ENCODE measurements around the gene RAB7A. TPM values are rescaled to one million over a fixed set of nuclear protein-coding genes. Genes with fewer than 3 reads are reported as not detected.

RAB7A gene
- total RNA-seq, 1 experiment from 2014 or later: 155 TPM

DNA sequence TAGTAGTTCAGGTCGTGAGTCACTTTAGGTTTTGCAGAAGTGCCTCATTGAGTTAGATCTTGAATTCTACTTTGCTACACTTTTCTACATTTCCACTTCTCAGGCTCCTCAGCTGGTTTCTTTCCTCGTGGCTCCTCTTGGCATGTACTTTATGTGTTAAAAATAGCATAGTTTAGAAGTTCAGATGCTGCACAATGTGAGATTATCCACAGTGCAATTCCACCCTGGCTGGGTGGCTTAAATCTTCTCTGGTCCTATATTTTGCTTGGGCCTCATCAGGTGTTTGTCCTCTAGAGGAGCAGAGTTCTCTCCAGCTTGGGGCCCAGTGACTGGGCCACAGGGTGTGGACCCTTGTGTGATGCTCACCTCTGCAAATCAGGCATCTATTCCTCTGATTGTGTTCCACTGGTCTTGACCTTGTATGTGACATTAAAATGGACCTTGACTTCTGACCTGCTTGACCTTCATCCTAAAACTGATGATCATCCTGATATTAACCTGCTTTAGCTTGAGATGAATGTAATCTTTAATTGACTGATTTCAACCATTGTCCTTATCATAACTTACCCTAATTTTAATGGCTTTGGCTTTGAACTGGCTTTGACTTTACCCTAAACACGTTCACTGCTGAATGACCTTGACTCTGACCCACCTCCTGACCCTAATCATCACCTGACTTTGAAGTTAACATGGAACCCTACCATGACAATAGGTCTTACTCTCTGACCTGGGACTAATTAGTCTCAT, 89.5 kb downstream of the RAB7A start:
- no peak overlapping the region for H3K4me3 Mint-ChIP-seq
- no peaks in the 10 kb centered on the region for H3K4me1 ChIP-seq (ENCODE audit: insufficient read depth, low read length)

More for the DNA sequence above, 89.5 kb downstream of the RAB7A start:
- H3K27me3 ChIP-seq (ENCODE audit: insufficient read depth, low read length): no peaks in the 10 kb centered on the region
- Mint-ChIP-seq H3K27me3 (ENCODE audit: low read depth) (no peaks in the 10 kb centered on the region), H3K27ac (peak overlapping the region in 1 of 3 experiments; percentile 16; a peak in 1 of 7 replicates), H3K9me3 (no peaks in the 10 kb centered on the region), H3K4me1 (no peaks in the 10 kb centered on the region), H3K36me3 (ENCODE audit: insufficient read depth in 1 of 3, low read depth in 3 of 3) (peaks cover 42 to 84% (median 60%) of the 10 kb centered on the region in 3 experiments; a peak in 6 of 7 replicates)
- no peak overlapping the region for H2BK15ac ChIP-seq (ENCODE audit: low read depth, low read length)
- WGBS (ENCODE audit: extremely low coverage, insufficient read length, low lambda C conversion rate): no CpG with 5 or more reads among the region's 3 CpGs
- DNase-seq: no peak
- no peak overlapping the region for H3K23ac ChIP-seq (ENCODE audit: insufficient read length, low read depth, low read length)
- no peak overlapping the region for H2AFZ ChIP-seq (ENCODE audit: low read length)
- H3K9me3 ChIP-seq (ENCODE audit: control insufficient read depth, low read depth, low read length): no peaks in the 10 kb centered on the region
- no peak overlapping the region for H2BK120ac ChIP-seq (ENCODE audit: low read depth, low read length, poor library complexity, severe bottlenecking)
- no peak overlapping the region for H3K9ac ChIP-seq (ENCODE audit: extremely low read depth, insufficient read length, low read length)
- TF ChIP-seq, protein P1, sequence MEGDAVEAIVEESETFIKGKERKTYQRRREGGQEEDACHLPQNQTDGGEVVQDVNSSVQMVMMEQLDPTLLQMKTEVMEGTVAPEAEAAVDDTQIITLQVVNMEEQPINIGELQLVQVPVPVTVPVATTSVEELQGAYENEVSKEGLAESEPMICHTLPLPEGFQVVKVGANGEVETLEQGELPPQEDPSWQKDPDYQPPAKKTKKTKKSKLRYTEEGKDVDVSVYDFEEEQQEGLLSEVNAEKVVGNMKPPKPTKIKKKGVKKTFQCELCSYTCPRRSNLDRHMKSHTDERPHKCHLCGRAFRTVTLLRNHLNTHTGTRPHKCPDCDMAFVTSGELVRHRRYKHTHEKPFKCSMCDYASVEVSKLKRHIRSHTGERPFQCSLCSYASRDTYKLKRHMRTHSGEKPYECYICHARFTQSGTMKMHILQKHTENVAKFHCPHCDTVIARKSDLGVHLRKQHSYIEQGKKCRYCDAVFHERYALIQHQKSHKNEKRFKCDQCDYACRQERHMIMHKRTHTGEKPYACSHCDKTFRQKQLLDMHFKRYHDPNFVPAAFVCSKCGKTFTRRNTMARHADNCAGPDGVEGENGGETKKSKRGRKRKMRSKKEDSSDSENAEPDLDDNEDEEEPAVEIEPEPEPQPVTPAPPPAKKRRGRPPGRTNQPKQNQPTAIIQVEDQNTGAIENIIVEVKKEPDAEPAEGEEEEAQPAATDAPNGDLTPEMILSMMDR (conservative IDR thresholded peaks at IDR 0.05): no peak
- H2BK5ac ChIP-seq (ENCODE audit: insufficient read length, low read length): no peak overlapping the region
- H2BK12ac ChIP-seq (ENCODE audit: insufficient read length, low read depth, low read length): no peak overlapping the region
- no peak overlapping the region for H3K14ac ChIP-seq (ENCODE audit: insufficient read depth, low read length)
- no peaks in the 10 kb centered on the region for H4K20me1 ChIP-seq (ENCODE audit: control insufficient read depth, insufficient read depth, insufficient read length)
- H4K5ac ChIP-seq (ENCODE audit: insufficient read length, low read depth, low read length): no peak overlapping the region
- H2AK5ac ChIP-seq (ENCODE audit: insufficient read length, low read length): no peak overlapping the region
- no peaks in the 10 kb centered on the region for H3K79me1 ChIP-seq (ENCODE audit: insufficient read depth, low read depth, low read length, poor library complexity, severe bottlenecking)
- H3K56ac ChIP-seq (ENCODE audit: insufficient read length, low read depth, low read length): no peak overlapping the region
- no peak overlapping the region for H4K91ac ChIP-seq (ENCODE audit: insufficient read length, low read depth, low read length)
- no peaks in the 10 kb centered on the region for H3K23me2 ChIP-seq (ENCODE audit: insufficient read length, low read depth, low read length, poor library complexity, severe bottlenecking)
- H2BK20ac ChIP-seq (ENCODE audit: low read depth, low read length, poor library complexity, severe bottlenecking): no peak overlapping the region
- H4K8ac ChIP-seq (replicated peaks; ENCODE audit: insufficient read length, low read depth, low read length): no peak overlapping the region
- no peak overlapping the region for H3K18ac ChIP-seq (ENCODE audit: insufficient read length, low read depth, low read length)
- H3K4ac ChIP-seq (ENCODE audit: low read depth, low read length): no peak overlapping the region
- H3K27ac ChIP-seq (ENCODE audit: insufficient read length, low read depth, low read length): no peak overlapping the region
- H3T11ph ChIP-seq (ENCODE audit: low read length): no peak overlapping the region
- H3K4me2 ChIP-seq (ENCODE audit: insufficient read depth, insufficient read length, low read length): no peak overlapping the region
- H3K79me2 ChIP-seq (ENCODE audit: insufficient read depth, low read length): no peaks in the 10 kb centered on the region

Data from H9 (cell line).